GM21576 (cell line): ENCODE results near the gene MYH11.
"Not testable (repeated sequence)": the region's sequence is repeated elsewhere in the genome, so short reads cannot be mapped to it uniquely, and the experiment has no call there.

Experiments
- ATAC-seq: cut with Tn5 transposase; IDR thresholded peaks from one replicate; pipeline ENCODE4 v1.9.1; 2021; ENCODE audit warnings: mild to moderate bottlenecking, moderate library complexity; ENCODE audit not compliant: unreplicated experiment

MYH11 gene

GRCh38 chr16:15686287-15686686, 170.5 kb downstream of the MYH11 start:
- no peak for ATAC-seq

- no peak for ATAC-seq
Observed at GRCh38 chr16:15682105-15682570, 174.7 kb downstream of the MYH11 start.

DNA sequence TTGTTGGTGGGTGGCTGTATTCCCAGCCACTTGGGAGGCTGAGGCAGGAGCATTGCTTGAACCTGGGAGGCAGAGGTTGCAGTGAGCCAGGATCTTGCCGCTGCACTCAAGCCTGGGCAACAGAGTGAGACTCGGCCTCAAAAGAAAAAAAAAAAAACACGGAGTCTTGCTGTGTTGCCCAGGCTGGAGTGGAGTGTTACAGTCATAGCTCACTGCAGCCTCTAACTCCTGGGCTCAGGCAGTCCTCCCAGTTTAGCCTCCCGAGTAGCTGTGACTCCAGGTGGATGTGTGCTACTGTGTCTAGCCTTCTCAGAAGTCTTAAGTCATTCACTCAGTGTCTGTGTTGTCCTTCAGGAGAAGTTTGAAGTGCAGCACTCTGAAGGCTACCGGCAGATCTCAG, 179.4 kb downstream of the MYH11 start:
- no peak for ATAC-seq

- ATAC-seq = no peak
Observed at GRCh38 chr16:15676506-15676905, 180.3 kb downstream of the MYH11 start.

DNA sequence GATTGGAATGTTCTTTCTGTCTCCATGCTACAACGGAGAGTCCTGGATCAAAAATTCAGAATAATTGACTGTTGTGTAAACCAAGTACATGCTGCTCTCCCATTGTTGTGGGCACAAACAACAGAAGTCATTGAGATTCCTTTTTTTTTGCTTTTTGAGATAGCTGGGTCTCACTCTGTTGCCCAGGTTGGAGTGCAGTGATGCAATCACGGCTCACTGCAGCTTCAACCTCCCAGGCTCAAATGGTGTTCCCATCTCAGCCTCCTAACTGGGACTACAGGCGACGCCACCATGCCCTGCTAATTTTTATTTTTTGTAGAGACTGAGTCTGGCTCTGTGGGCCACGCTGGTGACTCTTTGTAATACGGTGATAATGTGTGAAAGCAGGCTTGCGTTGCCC, 182.3 kb downstream of the MYH11 start:
- no peak for ATAC-seq

GRCh38 chr16:15672514-15673167, 184.2 kb downstream of the MYH11 start:
- no peak for ATAC-seq

- not testable (repeated sequence) for ATAC-seq
Observed at GRCh38 chr16:15672127-15672513, 184.7 kb downstream of the MYH11 start.

DNA sequence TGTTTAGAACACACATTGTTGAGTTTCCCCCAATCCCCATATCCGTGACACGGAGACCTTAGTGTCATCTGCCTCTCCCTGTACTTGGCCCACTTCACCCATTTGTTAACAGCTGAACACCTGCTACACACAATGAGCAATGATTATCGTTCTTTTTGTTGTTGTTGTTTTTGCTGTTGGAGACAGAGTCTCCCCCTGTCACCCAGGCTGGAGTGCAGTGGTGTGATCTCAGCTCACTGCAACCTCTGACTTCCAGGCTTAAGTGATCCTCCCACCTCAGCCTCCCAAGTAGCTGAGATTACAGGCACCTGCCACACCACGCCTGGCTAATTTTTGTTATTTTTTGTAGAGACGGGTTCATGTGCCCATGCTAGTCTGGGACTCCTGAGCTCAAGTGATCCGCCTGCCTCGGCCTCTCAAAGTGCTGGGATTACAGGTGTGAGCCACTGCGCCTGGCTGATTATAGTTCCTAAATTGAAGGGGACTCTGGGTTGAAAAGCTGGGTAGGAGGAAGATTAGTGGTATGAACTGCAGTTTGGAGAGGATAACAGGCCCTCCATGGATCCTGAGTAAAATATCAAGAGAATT, 185.2 kb downstream of the MYH11 start:
- ATAC-seq = no peak

- no peak for ATAC-seq
Observed at GRCh38 chr16:15667091-15667742, 189.6 kb downstream of the MYH11 start.

DNA sequence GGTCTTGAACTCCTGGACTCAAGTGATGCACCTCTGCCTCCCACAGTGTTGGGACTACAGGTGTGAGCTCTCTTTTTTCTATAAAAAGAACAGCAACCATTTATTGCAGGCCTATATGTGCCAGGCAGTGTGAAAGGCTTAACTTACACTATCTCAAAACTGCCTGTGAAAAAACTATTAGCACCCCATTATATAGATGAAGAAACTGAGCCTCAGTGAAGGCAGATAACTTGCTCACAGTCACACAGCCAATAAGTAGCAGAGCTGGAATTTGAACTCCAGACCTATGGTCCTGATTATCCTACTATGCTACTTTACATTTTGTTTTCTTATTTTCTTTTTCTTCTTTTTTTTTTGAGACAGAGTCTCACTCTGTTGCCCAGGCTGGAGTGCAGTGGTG, 191.7 kb downstream of the MYH11 start:
- no peak for ATAC-seq

DNA sequence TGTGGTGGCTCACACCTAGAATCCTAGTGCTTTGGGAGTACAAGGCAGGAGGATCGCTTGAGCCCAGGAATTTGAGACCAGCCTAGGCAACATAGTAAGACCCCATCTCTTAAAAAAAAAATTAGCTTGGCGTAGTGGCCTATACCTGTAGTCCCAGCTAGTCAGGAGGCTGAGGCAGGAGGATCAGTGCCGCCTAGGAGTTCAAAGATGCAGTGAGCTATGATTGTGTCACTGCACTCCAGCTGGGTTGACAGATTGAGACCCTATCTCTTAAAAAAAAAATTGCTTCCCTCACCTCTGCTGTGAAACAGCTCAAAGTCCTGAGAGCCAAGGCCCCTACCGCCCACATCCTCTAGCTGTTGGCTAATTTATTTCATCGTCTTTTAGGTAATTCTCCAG, 196.6 kb downstream of the MYH11 start:
- ATAC-seq = no peak

- ATAC-seq = no peak
Observed at GRCh38 chr16:15658556-15658955, 198.3 kb downstream of the MYH11 start.

DNA sequence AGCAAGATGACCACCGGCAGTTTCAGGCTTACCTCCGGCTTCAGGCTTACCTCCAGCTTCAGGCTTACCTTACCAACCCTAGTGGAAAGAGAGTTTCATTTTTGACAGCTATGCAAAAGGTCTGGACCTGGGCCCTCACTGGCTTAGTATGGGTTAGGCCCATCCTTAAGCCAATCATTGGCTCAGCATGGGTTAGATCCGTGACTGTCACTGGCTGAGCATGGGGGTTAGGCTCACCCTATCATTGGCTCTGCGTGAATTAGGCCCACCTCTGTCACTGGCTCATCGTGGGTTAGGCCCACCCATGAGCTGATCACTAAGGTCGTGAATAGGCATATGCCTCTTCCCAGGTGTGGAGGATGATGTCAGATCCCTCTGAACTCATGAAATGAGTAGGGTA, 198.7 kb downstream of the MYH11 start:
- no peak for ATAC-seq

DNA sequence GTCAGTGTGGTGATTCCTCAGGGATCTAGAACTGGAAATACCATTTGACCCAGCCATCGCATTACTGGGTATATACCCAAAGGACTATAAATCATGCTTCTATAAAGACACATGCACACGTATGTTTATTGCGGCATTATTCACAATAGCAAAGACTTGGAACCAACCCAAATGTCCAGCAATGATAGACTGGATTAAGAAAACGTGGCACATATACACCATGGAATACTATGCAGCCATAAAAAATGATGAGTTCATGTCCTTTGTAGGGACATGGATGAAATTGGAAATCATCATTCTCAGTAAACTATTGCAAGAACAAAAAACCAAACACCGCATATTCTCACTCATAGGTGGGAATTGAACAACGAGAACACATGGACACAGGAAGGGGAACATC, 201.3 kb downstream of the MYH11 start:
- not testable (repeated sequence) for ATAC-seq

DNA sequence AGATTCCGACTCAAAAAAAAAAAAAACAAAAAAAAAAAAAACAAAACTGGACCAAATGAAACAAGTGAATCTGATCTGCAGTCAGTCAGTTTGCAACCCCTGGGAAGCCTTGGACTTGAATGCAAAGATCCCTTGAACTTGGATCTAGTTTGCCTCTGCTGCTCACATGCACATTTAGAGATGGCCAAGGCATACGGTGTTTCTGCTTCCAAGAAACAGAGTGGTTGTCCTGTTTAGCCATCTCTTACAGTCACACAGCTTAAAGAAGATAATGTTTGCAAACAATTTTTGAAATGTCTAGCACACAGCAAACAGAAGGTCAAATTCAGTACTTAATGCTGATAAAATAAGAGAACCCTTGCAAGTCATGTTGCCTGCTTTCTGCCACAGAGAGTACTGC, 202.2 kb downstream of the MYH11 start:
- ATAC-seq = no peak

DNA sequence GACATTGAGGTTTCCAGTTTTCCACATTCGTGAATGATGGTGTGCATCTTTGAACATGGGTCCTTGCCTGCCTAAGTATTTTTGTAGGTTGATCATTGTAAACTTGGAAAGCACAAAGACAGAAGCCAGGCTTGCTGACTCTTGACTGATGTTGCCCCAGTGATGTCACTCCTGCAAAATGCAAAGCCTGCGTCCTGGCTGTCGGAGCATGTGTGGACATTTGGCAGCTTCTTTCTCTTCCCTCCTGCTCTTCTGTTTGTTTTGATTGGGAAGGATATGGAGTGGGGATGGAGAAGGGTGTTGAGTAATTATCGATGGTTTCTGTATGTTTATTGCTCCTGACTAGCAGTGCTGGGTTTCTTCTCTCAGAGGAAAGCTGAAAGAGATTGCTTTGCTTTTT, 203.6 kb downstream of the MYH11 start:
- ATAC-seq = no peak
